ENCODE measurements around the gene TM4SF1. TPM values are rescaled to one million over a fixed set of nuclear protein-coding genes. Genes with fewer than 3 reads are reported as not detected.
"Not testable (repeated sequence)": the region's sequence is repeated elsewhere in the genome, so short reads cannot be mapped to it uniquely, and the experiment has no call there.

Gene TM4SF1
- total and polyA plus RNA-seq, 2 donors (not counting 3 experiments of a cell fraction or from before 2014, with no cell fraction given) = 559 to 1,407 TPM

- H3K79me2 ChIP-seq (ENCODE audit: control insufficient read depth, insufficient read depth, low read length) = peaks cover 3% of the 10 kb centered on the region
- H3K4me3 ChIP-seq (replicated peaks in 1 of 3; ENCODE audit: insufficient read depth in 1 of 3, low read depth in 1 of 3, low read length in 3 of 3) = no peak overlapping the region
- H3K4me1 ChIP-seq (ENCODE audit: control insufficient read depth, extremely low read depth, insufficient read depth, low read length) = peaks cover 31% of the 10 kb centered on the region
- no peaks in the 10 kb centered on the region for H3K9me3 ChIP-seq (replicated peaks; ENCODE audit: control insufficient read depth, insufficient read depth, low read length)
- H3K27me3 ChIP-seq (ENCODE audit: control insufficient read depth in 2 of 2, insufficient read depth in 2 of 2, low read length in 2 of 2) = no peaks in the 10 kb centered on the region
- H3K27ac ChIP-seq (ENCODE audit: insufficient read depth, low read depth, low read length) = no peak overlapping the region
- no peaks in the 10 kb centered on the region for H3K36me3 ChIP-seq (ENCODE audit: control insufficient read depth in 2 of 2, extremely low read depth in 1 of 2, insufficient read depth in 2 of 2, low read length in 2 of 2)
- ChIA-PET POLR2A (no interaction called here), CTCF (interaction anchor here (0.8 to 1.8 kb wide), 5 partner anchors 11 to 427 kb away, joined by 3 to 7 read pairs (median 3); no protein-coding TSS in a partner anchor)
- no TSS peak for BruUV-seq (replicated peaks)
- no peak for TF ChIP-seq POLR2AphosphoS5 (IDR thresholded peaks at IDR 0.05; ENCODE audit: insufficient read depth, low read depth, low read length)
- TF ChIP-seq FOS (IDR thresholded peaks at IDR 0.05; ENCODE audit: borderline replicate concordance, insufficient read depth, low read length) = peak; percentile 32
- TF ChIP-seq MYC (IDR thresholded peaks at IDR 0.05; ENCODE audit: low read depth, low read length) = no peak
- TF ChIP-seq, protein P1, sequence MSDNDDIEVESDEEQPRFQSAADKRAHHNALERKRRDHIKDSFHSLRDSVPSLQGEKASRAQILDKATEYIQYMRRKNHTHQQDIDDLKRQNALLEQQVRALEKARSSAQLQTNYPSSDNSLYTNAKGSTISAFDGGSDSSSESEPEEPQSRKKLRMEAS (IDR thresholded peaks at IDR 0.05; ENCODE audit: insufficient read depth, insufficient read length) = no peak
- no peaks in the 10 kb centered on the region for H3K9me1 ChIP-seq (replicated peaks; ENCODE audit: control insufficient read depth, extremely low read depth, insufficient read depth, low read length)
- H3K4me2 ChIP-seq (ENCODE audit: insufficient read depth, low read length) = no peak overlapping the region
- DNase-seq (ENCODE audit: low read depth, low spot score) (no peak), FAIRE-seq (no peak)
- no peak overlapping the region for H2AFZ ChIP-seq (ENCODE audit: low read depth, low read length)
- no peaks in the 10 kb centered on the region for H4K20me1 ChIP-seq (replicated peaks; ENCODE audit: control insufficient read depth, extremely low read depth, insufficient read depth, low read length)
- dilution Hi-C loops (cut with MboI; ENCODE audit: extremely low pct_ligation_motif_present, low sequenced_read_pairs) (no loop called here), intact Hi-C loops (cut with micrococcal nuclease) (no loop called here)
- no peak overlapping the region for H3K9ac ChIP-seq (replicated peaks; ENCODE audit: extremely low read depth, insufficient read depth, low read length)
These were observed 4.6 kb upstream of the TM4SF1 start for GRCh38 chr3:149382101-149382467.

- no peaks in the 10 kb centered on the region for H3K36me3 ChIP-seq (ENCODE audit: control insufficient read depth in 2 of 2, extremely low read depth in 1 of 2, insufficient read depth in 2 of 2, low read length in 2 of 2)
- TF ChIP-seq GATA2 (IDR thresholded peaks at IDR 0.05; ENCODE audit: insufficient read depth, insufficient read length, low read depth, low read length) = no peak
- intact Hi-C loops (cut with micrococcal nuclease) = no loop called here
- H3K4me3 ChIP-seq (replicated peaks in 1 of 3; ENCODE audit: insufficient read depth in 1 of 3, low read depth in 1 of 3, low read length in 3 of 3) = no peak overlapping the region
- no peaks in the 10 kb centered on the region for H3K9me3 ChIP-seq (replicated peaks; ENCODE audit: control insufficient read depth, insufficient read depth, low read length)
- ChIA-PET POLR2A (no interaction called here), CTCF (interaction anchor here (0.8 to 1.8 kb wide), 4 partner anchors 41 to 426 kb away, joined by 3 to 7 read pairs (median 3); no protein-coding TSS in a partner anchor)
- no peak overlapping the region for H2AFZ ChIP-seq (ENCODE audit: low read depth, low read length)
- H3K27me3 ChIP-seq (ENCODE audit: control insufficient read depth in 2 of 2, insufficient read depth in 2 of 2, low read length in 2 of 2) = no peaks in the 10 kb centered on the region
- peaks cover 10% of the 10 kb centered on the region for H3K79me2 ChIP-seq (ENCODE audit: control insufficient read depth, insufficient read depth, low read length)
- peaks cover 25% of the 10 kb centered on the region for H3K4me1 ChIP-seq (ENCODE audit: control insufficient read depth, extremely low read depth, insufficient read depth, low read length)
- H4K20me1 ChIP-seq (replicated peaks; ENCODE audit: control insufficient read depth, extremely low read depth, insufficient read depth, low read length) = no peaks in the 10 kb centered on the region
- dilution Hi-C loops (cut with MboI; ENCODE audit: extremely low pct_ligation_motif_present, low sequenced_read_pairs) = no loop called here
- no peak overlapping the region for H3K4me2 ChIP-seq (ENCODE audit: insufficient read depth, low read length)
- no peak overlapping the region for H3K9ac ChIP-seq (replicated peaks; ENCODE audit: extremely low read depth, insufficient read depth, low read length)
- no peak for FAIRE-seq
- DNase-seq (ENCODE audit: low read depth, low spot score) = no peak
- no peak overlapping the region for H3K27ac ChIP-seq (ENCODE audit: insufficient read depth, low read depth, low read length)
- no TSS peak for BruUV-seq (replicated peaks)
- no peaks in the 10 kb centered on the region for H3K9me1 ChIP-seq (replicated peaks; ENCODE audit: control insufficient read depth, extremely low read depth, insufficient read depth, low read length)
These were observed 4.0 kb upstream of the TM4SF1 start for GRCh38 chr3:149381173-149382100.

- H3K9ac ChIP-seq (replicated peaks; ENCODE audit: extremely low read depth, insufficient read depth, low read length); POLR2A ChIA-PET; H3K27ac ChIP-seq (ENCODE audit: insufficient read depth, low read depth, low read length); FAIRE-seq; H3K4me2 ChIP-seq (ENCODE audit: insufficient read depth, low read length); DNase-seq (ENCODE audit: low read depth, low spot score); H3K9me1 ChIP-seq (replicated peaks; ENCODE audit: control insufficient read depth, extremely low read depth, insufficient read depth, low read length); H4K20me1 ChIP-seq (replicated peaks; ENCODE audit: control insufficient read depth, extremely low read depth, insufficient read depth, low read length); H2AFZ ChIP-seq (ENCODE audit: low read depth, low read length); CTCF ChIA-PET; H3K27me3 ChIP-seq (ENCODE audit: control insufficient read depth in 2 of 2, insufficient read depth in 2 of 2, low read length in 2 of 2); H3K36me3 ChIP-seq (ENCODE audit: control insufficient read depth in 2 of 2, extremely low read depth in 1 of 2, insufficient read depth in 2 of 2, low read length in 2 of 2); intact Hi-C loops (cut with micrococcal nuclease); H3K9me3 ChIP-seq (replicated peaks; ENCODE audit: control insufficient read depth, insufficient read depth, low read length); BruUV-seq (replicated peaks); dilution Hi-C loops (cut with MboI; ENCODE audit: extremely low pct_ligation_motif_present, low sequenced_read_pairs); H3K4me3 ChIP-seq (replicated peaks in 1 of 3; ENCODE audit: insufficient read depth in 1 of 3, low read depth in 1 of 3, low read length in 3 of 3): not testable (repeated sequence)
- Histone ChIP-seq H3K79me2 (ENCODE audit: control insufficient read depth, insufficient read depth, low read length) (peaks cover 22% of the 10 kb centered on the region), H3K4me1 (ENCODE audit: control insufficient read depth, extremely low read depth, insufficient read depth, low read length) (peaks cover 20% of the 10 kb centered on the region)
These were observed 2.8 kb upstream of the TM4SF1 start for GRCh38 chr3:149380220-149380619.

Data from endothelial cell of umbilical vein (primary cell).